Measurements from ENCODE around the gene NCLN.
"Not testable (repeated sequence)": the region's sequence is repeated elsewhere in the genome, so short reads cannot be mapped to it uniquely, and the experiment has no call there.

The NCLN gene, protein sequence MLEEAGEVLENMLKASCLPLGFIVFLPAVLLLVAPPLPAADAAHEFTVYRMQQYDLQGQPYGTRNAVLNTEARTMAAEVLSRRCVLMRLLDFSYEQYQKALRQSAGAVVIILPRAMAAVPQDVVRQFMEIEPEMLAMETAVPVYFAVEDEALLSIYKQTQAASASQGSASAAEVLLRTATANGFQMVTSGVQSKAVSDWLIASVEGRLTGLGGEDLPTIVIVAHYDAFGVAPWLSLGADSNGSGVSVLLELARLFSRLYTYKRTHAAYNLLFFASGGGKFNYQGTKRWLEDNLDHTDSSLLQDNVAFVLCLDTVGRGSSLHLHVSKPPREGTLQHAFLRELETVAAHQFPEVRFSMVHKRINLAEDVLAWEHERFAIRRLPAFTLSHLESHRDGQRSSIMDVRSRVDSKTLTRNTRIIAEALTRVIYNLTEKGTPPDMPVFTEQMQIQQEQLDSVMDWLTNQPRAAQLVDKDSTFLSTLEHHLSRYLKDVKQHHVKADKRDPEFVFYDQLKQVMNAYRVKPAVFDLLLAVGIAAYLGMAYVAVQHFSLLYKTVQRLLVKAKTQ

DNA sequence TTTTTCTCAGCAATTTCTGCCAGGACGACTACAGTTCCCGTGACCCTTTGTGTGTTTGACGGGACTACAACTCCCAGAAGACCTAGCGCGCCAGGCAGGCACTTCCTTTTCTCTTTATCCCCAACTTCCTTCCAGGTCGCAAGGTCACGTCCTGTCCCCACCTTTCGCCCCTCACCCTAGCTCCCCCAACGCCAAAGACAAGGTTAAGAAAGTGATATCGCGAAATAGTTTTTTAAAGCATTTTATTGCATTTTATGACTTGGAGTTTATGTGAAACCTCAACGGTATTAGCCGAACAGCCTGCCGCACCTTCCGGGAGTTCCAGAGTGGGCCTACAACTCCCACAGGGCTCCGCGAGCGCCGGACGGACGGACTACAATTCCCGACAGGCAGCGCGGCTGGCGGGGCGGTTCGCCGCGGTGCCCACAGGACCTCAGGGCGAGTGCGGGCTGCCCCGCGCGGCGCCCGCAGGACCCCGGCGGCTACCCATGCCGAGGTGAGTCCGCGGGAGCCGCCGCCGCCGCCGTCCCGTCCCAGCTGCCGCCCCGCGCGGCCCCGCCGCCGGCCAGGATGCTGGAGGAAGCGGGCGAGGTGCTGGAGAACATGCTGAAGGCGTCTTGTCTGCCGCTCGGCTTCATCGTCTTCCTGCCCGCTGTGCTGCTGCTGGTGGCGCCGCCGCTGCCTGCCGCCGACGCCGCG lies at the start of gene NCLN:
TSS of gene NCLN (plus strand) at position 470 of the 699 bp plus-strand sequence. CDS start at position 571, 101 bp downstream.
- peak; percentile 94 to 96 for DNase-seq

DNA sequence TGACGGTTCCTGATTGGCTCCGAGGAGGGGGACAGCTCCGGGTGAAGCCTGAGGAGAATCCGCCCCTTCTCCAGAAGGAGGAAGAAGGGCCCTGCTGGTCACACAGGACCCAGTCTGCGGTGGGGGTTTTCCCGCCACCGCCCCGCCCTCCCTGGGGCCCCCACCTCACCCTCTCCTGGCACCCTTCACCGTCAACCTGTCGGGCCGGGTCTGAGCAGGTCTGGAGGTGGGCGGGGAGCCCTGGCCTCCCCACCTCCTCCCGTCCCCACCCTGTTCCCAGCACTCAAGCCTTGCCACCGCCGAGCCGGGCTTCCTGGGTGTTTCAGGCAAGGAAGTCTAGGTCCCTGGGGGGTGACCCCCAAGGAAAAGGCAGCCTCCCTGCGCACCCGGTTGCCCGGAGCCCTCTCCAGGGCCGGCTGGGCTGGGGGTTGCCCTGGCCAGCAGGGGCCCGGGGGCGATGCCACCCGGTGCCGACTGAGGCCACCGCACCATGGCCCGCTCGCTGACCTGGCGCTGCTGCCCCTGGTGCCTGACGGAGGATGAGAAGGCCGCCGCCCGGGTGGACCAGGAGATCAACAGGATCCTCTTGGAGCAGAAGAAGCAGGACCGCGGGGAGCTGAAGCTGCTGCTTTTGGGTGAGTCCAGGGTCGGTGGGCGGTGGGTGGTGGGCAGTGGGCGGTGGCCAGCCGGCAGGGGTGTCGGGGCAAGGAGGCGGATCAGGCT lies 49.6 kb upstream of the NCLN start, which contains the start of gene GNA15:
TSS of gene GNA15 (plus strand) at position 73 of the 723 bp plus-strand sequence. CDS start at position 491, 418 bp downstream.
- peak; percentile 77 to 80 for DNase-seq

DNA sequence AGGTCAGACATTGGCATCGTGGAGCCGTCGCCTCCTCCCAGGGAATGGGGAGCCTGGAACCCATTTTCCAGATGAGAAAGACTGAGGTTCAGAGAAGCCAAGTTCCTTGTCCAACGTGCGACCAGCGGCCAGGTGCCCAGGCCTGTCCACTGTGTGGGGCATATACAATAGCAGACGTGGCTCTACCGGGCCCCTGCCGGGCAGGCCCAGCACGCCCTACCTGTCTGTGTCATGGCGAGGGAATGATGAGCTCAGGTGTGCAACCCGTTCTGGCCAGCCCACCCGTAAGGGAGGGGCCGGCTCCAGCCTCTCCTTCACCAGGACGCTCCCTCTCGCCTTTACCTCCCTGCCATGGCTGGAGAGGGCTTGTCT lies 49.1 kb upstream of the NCLN start:
- no peak for DNase-seq

DNA sequence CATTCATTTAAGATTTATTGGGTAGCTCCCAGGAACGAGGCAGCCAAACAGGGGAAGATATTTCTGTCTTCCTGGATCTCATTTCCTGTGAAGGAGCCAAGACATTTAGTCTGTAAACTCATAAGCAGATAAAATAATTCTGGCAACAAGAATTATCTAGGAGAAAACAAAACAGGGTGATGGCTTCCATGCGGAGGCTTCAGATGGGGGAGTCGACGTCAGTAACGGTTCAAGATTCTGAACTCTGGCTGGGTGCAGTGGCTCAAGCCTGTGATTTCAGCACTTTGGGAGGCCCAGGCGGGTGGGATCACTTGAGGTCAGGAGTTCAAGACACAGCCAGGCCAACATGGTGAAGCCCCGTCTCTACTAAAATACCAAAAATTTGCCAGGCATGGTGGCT lies 48.6 kb upstream of the NCLN start:
- no peak for DNase-seq

DNA sequence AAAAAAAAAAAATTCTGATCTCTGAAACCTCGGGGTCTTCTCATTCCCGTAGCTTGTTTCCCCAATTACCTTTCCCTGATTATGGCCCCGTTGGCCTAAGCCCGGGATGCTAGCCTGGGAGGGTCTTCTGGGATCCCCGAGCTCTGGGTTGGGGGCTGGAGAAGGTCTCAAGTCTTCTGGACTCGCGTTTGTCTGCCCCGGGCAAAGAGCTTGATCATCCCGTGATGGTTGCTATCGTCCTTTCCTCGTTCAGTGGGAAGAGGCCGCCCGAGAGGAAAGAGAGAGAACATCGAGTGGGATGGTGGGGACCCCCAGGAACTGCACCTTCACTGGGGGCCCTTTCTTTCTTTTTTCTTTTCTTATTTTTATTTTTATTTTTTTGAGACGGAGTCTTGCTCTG lies 47.5 kb upstream of the NCLN start:
- DNase-seq: no peak

DNA sequence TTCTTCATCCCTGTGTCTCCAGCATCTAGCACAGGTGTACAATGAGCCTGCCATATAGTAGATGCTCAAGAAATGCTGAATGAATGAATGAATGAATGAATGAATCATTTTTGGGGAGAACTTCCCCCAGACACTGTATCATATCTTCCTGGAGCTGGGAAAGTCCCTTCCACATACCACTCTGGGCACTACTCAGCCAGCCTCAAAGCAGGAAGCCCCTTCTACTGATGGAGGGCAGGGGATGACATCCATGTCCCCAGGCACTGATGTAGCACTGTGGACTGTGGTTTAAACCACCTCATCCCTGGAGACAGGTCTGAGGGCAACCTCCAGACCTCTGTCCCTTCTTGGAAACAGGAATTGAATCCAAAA lies 45.1 kb upstream of the NCLN start:
- DNase-seq: no peak

DNA sequence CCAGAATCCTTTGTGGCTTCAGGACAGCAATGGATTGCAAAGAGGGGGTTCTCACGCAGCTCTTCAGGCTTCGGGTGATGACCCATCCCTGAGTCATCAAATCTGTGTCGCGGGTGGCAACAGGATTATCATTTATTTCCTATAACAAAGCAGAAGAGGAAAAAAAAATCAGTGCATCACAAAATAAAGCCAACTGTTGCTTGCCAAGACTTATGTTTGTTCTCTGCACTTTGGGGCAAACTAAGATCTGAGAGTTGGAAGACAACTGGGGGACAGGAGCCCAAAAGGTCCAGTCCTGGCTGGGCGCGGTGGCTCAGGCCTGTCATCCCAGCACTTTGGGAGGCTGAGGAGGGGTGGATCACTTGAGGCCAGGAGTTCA lies 43.4 kb upstream of the NCLN start:
- DNase-seq: peak; percentile 75 to 87

DNA sequence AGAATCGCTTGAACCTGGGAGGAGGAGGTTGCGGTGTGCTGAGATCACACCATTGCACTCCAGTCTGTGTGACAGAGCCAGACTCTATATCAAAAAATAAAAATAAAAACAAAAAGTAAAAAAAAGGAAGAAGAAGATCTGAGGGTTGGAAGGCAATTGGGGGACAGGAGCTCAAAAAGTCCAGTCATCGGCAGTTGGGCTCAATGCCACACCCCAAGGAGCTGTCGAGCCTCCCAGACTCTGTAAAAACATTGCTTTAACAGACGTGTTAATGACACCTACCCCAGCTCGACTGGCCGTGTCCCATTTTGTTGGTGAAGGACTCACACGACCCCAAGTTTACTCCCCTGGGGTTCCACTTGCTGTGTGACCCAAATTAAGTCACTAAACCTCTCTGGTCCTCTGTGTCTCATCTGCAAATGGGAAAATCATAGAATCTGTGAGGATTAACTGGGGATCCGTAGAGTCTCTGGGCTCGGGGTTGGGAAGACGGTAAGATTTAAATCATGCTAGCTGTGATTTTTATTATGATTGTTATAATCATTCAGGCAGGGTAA lies 42.9 kb upstream of the NCLN start:
- DNase-seq: no peak

DNA sequence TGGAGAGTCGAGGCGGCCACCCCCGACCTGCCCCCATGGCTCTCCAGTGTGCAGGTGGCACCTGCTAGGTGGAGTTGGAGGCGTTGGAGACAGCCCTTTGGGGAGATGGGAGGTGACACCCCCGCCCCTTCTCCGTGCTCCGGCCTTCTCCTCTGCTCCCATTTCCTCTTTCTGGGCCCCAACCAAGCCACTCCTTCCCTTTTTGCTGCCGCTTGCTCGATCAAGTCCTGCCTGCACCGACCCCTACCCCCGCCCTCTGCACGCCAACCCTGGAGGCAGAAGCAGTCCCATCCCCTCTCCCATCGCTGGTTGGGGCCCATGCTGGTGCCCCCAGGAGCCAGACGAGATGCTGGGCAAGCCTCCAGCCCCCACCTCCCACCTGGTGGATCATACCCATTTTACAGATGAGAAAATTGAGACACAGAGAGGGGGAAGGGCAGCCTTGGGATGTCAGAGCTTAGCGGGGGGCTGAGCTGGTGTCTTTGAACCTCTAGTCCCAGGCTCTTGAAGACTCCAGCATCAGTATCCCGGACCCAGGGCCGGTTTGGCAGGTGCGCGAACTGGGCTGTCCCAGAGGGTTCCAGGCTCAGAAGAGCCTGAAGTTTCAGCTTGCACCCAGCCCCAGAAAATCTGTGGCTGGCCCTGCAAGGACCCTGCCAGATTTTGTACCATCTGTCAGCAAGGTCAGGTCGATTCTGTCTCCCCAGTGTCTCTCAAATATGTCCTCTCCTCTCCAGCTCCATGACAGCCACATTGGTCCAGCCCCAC lies 39.6 kb upstream of the NCLN start:
- peak; percentile 83 to 86 for DNase-seq

DNA sequence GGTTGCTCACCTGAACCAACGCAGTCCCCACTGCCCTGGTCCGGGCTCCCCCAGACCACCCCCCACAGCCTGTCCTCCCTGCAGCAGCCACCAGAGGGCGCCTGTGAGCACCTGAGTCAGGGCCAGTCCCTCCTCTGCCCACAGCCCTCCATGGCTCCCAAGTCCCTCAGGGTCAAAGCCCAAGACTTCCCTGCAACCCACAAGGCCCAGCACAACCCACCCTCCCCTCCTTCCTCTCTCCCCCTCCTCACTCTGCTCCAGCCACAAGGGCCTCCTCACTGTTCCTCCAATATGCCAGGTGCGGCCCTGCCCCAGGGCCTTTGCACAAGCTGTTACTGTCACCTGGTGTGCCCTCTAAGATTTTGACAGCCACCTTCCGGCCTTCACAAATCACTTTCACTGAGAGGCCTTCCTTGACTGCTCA lies 39.0 kb upstream of the NCLN start:
- peak in 1 of 2 experiments; percentile 17 for DNase-seq

DNA sequence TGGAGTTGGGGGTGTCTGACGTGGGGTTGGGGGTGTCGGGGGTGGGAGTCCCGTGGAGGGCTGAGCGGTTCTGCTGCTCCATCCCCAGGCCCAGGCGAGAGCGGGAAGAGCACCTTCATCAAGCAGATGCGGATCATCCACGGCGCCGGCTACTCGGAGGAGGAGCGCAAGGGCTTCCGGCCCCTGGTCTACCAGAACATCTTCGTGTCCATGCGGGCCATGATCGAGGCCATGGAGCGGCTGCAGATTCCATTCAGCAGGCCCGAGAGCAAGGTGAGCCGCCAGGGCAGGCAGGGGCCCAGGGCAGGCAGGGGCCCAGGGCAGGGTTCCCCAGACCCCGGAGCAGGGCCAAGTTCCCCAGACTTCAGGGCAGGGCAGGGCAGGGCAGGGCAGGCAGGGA lies 37.2 kb upstream of the NCLN start:
- no peak for DNase-seq

DNA sequence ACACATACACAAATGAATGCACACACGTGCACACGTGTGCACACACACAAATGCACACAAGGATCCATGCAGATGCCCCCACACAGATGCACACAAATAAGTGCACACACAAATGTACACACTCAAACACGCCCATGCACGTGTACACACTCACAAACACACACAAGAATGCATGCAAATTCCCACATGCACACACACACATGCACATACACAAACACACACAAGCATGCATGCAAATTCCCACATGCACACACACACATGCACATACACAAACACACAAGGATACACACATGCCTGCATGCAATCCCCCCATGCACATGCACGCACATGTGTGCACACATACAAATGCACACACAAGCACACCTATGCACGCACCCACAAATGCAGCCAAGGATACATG lies 36.6 kb upstream of the NCLN start:
- DNase-seq: no peak

DNA sequence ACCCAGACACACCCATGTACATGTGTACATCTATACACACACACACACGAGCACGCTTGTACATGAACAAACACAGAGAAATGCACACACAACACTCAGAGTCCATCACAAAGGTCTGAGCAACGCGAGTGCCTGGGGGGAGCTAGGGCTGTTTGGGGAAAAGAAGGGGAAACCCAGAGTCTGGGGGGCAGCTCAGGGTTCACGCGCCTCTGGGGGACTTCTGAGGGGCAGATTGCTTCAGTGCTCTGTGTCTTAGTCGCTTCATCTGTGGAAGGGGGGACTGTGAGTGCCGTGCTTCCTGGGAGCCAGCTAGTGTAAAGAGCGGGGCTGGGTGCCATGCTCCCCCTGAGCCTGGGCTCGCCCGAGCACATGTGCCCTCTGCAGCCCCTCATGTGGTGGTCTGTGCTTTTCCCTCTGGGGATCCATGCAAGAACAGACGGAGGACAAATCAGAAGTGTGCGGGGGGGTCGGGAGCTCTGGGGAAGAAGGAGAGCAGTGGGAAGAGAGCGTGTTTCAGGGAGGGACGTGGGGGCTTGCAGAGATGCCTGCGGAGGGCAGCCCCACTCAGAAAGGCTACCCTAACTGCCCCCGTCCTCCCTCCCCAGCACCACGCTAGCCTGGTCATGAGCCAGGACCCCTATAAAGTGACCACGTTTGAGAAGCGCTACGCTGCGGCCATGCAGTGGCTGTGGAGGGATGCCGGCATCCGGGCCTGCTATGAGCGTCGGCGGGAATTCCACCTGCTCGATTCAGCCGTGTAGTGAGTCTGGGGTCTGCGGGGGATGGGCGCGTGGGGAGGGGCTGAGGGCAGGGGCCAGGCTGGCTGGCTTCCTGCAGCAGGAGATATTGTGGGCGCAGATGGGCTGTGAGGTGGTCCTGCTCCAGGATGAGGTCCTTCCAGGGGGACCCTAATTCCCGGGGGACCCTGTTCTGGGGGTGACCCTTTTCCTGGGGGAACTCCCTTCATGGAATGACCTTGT lies 35.9 kb upstream of the NCLN start:
- no peak for DNase-seq

DNA sequence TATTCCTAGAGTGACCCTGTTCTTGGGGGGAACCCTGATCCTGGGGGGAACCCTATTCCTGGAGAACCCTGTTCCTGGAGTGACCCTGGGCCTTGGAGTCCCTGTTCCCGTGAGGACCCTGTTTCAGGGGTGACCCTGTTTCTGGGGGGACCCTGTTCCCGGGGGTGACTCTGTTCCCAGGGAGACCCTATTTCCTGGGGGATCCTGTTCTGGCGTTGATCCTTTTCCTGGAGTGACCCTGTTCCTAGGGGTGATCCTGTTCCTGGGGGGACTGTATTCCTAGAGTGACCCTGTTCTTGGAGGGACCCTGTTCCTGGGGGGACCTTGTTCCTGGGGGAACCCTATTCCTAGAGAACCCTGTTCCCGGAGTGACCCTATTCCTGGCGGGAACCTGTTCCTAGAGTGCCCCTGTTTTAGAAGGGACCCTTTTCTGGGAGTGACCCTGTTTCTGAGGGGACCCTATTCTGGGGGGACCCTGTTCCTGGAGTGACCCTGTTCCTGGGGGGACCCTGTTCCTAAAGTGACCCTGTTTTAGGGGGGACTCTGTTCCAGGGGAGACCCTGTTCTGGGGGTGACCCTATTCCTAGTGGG lies 34.9 kb upstream of the NCLN start:
- DNase-seq: no peak

DNA sequence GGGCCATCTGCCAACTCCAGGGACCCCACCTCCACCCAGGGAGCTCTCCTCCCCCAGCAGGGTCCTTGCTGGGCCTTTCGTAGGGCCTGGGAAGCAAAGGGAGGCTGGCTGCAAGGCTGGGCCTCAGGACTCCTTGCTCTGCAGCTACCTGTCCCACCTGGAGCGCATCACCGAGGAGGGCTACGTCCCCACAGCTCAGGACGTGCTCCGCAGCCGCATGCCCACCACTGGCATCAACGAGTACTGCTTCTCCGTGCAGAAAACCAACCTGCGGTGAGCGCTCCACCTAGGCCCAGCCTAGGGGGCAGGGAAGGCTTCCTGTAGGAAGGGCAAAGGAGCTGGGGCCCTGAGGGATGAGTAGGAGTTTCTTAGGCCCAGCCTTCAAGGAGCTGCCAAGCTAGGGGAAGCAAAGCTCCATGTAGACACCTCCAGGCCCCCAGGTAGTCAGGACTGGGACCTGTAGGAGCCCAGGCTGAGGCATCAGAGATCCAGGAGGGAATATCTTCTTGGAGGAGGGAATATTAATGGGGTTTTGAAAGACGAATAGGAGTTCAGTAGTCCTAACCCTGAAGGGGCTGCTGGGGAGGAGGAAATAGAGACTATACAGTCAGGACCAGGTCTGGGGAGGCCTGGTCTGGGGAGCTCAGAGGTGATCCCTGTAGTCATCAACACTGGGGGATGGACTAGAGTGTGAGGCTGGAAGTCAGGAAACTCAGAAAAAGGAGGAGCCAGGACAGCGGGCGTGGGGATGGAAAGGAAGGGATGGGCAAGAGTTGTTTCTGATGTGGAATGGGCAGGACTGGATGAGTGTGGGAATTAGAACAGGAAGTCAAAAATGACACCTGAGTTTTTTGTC lies 33.9 kb upstream of the NCLN start:
- DNase-seq: no peak

DNA sequence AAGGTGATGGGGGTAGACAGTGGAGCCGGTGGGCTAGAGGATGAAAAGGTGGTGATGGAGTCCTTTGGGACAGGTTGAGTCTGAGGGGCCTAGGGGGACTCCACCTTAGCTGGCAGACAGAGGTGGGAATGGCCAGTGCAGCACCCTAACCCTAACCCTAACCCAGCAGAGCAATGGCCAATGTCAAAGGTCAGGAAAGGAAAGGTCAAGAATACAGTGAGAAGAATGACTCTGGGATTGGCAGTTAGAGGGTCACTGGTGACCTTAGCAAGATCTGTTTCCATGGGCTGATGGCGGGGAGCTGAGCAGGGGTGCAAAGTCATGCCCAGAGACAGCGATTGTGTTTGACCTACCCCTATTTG lies 33.3 kb upstream of the NCLN start:
- DNase-seq: no peak

DNA sequence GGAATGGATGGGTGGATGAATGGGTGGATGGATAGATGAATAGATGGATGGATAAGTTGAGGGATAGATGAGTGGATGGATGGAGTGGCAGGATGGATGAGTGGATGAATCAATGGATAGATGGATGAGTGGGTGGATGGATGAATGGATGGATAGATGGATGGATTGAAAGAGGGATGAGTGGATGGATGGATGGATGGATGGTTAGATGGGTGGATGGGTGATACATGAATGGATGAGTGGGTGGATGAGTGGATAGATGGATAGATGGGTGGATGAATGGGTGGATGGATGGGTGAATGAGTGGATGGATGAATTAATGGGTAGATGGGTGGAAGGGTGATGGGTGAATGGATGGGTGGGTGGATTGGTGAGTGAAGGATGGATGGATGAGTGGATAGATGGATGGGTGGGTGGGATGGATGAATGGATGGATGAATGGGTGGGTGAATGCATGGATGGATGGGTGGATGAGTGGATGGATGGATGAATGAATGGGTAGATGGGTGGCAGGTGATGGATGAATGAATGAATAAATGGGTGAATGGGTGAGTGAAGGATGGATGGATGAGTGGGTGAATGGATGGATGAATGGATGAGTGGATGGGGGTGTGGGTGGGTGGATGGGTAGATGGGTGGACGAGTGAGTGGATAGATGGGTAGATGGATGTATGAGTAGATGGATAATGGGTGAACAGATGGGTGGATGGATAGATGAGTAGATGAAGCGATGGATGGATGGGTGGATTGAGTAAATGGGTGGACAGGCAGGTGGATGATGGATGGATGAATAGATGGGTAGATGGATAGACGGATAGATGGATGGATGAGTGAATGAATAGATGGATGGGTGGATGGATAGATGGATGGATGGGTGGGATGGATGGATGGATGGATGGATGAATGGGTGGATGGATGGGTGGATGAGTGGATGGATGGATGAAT lies 32.2 kb upstream of the NCLN start:
- no peak for DNase-seq

DNA sequence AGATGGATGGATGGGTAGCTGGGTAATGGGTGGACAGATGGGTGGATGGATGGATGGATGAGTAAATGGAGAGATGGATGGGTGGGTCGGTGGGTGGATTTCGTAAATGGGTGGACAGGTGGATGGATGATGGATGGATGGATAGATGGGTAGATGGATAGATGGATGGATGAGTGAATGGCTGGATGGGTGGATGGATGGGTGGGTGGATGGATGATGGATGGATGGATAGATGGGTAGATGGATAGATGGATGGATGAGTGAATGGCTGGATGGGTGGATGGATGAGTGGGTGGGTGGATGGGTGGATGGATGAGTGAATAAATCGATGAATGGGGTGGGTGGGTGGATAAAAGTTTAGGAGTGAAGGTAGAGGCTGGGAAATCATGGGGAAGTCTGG lies 31.3 kb upstream of the NCLN start:
- not testable (repeated sequence) for DNase-seq
